ENCODE data around the gene ATP11A. TPM values are rescaled to one million over a fixed set of nuclear protein-coding genes. Genes with fewer than 3 reads are reported as not detected.

The ATP11A gene
- total and polyA plus RNA-seq, 10 of the 15 experiments (the other 5 are each of a cell fraction or from before 2014, with no cell fraction given): 1.4 to 69.6 (median 14.4) TPM

GRCh38 chr13:112929783-112930055 is 239.9 kb downstream of the ATP11A start:
- no peaks in the 10 kb centered on the region for H3K79me2 ChIP-seq (ENCODE audit: control insufficient read depth, insufficient read depth, low read length)
- H3K27me3 ChIP-seq (replicated peaks in 1 of 2; ENCODE audit: control insufficient read depth in 2 of 2, insufficient read depth in 2 of 2, low read length in 1 of 2): peaks cover 0 to 2% of the 10 kb centered on the region in 2 experiments; a peak in 3 of 4 replicates
- BruUV-seq (replicated peaks): no TSS peak
- no peaks in the 10 kb centered on the region for H3K4me1 ChIP-seq (ENCODE audit: control insufficient read depth, insufficient read depth, low read length)
- ChIA-PET POLR2A (no interaction called here), RAD21 (ENCODE audit: unreplicated experiment) (no interaction called here), SMC1A (ENCODE audit: uncharacterized antibody, unreplicated experiment) (no interaction called here), CTCF (interaction anchor here (1.6 kb wide), 1 partner anchor 13 kb away, joined by 5 read pairs; no protein-coding TSS in a partner anchor)
- no peak overlapping the region for H3K4me2 ChIP-seq (ENCODE audit: control insufficient read depth, insufficient read depth)
- H4K20me1 ChIP-seq (ENCODE audit: control insufficient read depth, insufficient read depth): no peaks in the 10 kb centered on the region
- FAIRE-seq: no peak
- H3K9ac ChIP-seq (ENCODE audit: control insufficient read depth, insufficient read depth, low read length): no peak overlapping the region
- H2AFZ ChIP-seq (ENCODE audit: control insufficient read depth, low read depth, low read length): no peak overlapping the region
- H3K9me3 ChIP-seq (replicated peaks; ENCODE audit: control insufficient read depth, insufficient read depth, low read length): no peaks in the 10 kb centered on the region
- H3K27ac ChIP-seq (ENCODE audit: control insufficient read depth, insufficient read depth): no peak overlapping the region
- no peak for DNase-seq (ENCODE audit: low read depth, low spot score)
- intact Hi-C loops (cut with micrococcal nuclease; ENCODE audit: unreplicated experiment): no loop called here
- 19% methylated on average over 8 of the region's 8 CpGs for WGBS (ENCODE audit: insufficient coverage, insufficient replicate concordance, low lambda C conversion rate, missing lambda C conversion rate)
- TF ChIP-seq RB1 (IDR thresholded peaks at IDR 0.05; ENCODE audit: borderline replicate concordance) (no peak), RUNX3 (IDR thresholded peaks at IDR 0.05; ENCODE audit: low read length) (no peak), GABPA (IDR thresholded peaks at IDR 0.05; ENCODE audit: low read depth) (no peak), ZNF622 (IDR thresholded peaks at IDR 0.05) (no peak), IRF4 (IDR thresholded peaks at IDR 0.05; ENCODE audit: low read depth, low read length) (no peak), KDM1A (IDR thresholded peaks at IDR 0.05; ENCODE audit: borderline replicate concordance) (no peak)
- H3K4me3 ChIP-seq: no peak overlapping the region
- ATAC-seq: no peak
- no peaks in the 10 kb centered on the region for H3K36me3 ChIP-seq (ENCODE audit: control insufficient read depth in 2 of 2, insufficient read depth in 2 of 2, low read length in 1 of 2)
- in situ Hi-C loops (cut with MboI): no loop called here

DNA sequence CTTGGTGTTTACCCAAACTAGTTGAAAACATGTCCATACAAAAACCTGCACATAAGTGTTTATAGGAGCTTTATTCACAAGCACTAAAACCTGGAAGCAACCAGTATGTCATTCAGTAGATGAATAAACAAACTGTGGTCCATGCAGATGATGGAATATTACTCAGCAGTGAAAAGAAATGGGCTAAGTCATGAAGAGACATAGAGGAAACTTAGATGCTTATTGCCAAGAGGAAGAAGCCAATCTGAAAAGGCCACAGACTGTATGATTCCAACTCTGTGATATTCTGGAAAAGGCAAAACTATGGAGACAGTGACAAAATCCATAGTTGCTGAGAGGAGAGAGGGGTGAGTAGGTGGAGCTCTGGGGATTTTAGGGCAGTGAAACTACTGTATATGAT is 240.4 kb downstream of the ATP11A start:
- no peak for TF ChIP-seq ZNF217 (IDR thresholded peaks at IDR 0.05)
- TF ChIP-seq, protein P1, sequence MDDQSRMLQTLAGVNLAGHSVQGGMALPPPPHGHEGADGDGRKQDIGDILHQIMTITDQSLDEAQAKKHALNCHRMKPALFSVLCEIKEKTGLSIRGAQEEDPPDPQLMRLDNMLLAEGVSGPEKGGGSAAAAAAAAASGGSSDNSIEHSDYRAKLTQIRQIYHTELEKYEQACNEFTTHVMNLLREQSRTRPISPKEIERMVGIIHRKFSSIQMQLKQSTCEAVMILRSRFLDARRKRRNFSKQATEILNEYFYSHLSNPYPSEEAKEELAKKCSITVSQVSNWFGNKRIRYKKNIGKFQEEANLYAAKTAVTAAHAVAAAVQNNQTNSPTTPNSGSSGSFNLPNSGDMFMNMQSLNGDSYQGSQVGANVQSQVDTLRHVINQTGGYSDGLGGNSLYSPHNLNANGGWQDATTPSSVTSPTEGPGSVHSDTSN (IDR thresholded peaks at IDR 0.05; ENCODE audit: insufficient replicate concordance, low read depth, low read length): no peak
- TF ChIP-seq HDAC2 (IDR thresholded peaks at IDR 0.05): no peak
- no peak for DNase-seq (ENCODE audit: low read depth, low spot score)
- no peak for ATAC-seq
- in situ Hi-C loops (cut with MboI): no loop called here
- Histone ChIP-seq H3K4me2 (ENCODE audit: control insufficient read depth, insufficient read depth) (no peak overlapping the region), H3K27ac (ENCODE audit: control insufficient read depth, insufficient read depth) (no peak overlapping the region), H4K20me1 (ENCODE audit: control insufficient read depth, insufficient read depth) (no peaks in the 10 kb centered on the region), H3K9ac (ENCODE audit: control insufficient read depth, insufficient read depth, low read length) (no peak overlapping the region), H3K4me3 (no peak overlapping the region), H3K79me2 (ENCODE audit: control insufficient read depth, insufficient read depth, low read length) (no peaks in the 10 kb centered on the region), H3K4me1 (ENCODE audit: control insufficient read depth, insufficient read depth, low read length) (no peaks in the 10 kb centered on the region), H3K9me3 (replicated peaks; ENCODE audit: control insufficient read depth, insufficient read depth, low read length) (no peaks in the 10 kb centered on the region), H2AFZ (ENCODE audit: control insufficient read depth, low read depth, low read length) (no peak overlapping the region), H3K27me3 (replicated peaks in 1 of 2; ENCODE audit: control insufficient read depth in 2 of 2, insufficient read depth in 2 of 2, low read length in 1 of 2) (peaks cover 0 to 2% of the 10 kb centered on the region in 2 experiments; a peak in 3 of 4 replicates), H3K36me3 (ENCODE audit: control insufficient read depth in 2 of 2, insufficient read depth in 2 of 2, low read length in 1 of 2) (no peaks in the 10 kb centered on the region)
- ChIA-PET SMC1A (ENCODE audit: uncharacterized antibody, unreplicated experiment) (no interaction called here), CTCF (interaction anchor here (1.6 kb wide), 1 partner anchor 13 kb away, joined by 5 read pairs; no protein-coding TSS in a partner anchor), RAD21 (ENCODE audit: unreplicated experiment) (no interaction called here), POLR2A (no interaction called here)
- no peak for FAIRE-seq
- no TSS peak for BruUV-seq (replicated peaks)
- intact Hi-C loops (cut with micrococcal nuclease; ENCODE audit: unreplicated experiment): no loop called here

All from GM12878 (cell line).